Naive thymus-derived CD4-positive, alpha-beta T cell (primary cell): ENCODE measurements around the gene RALGPS1. TPM values are rescaled to one million over a fixed set of nuclear protein-coding genes. Genes with fewer than 3 reads are reported as not detected.

Experiments
- ATAC-seq: fragments of 150-1000 bp; cut with Tn5 transposase; 2 replicates; pipeline ENCODE4 v1.10.0; 2021; ENCODE audit warnings: mild to moderate bottlenecking, moderate library complexity
- CTCF ChIA-PET: fragments of 350-600 bp; sonication (Branson Sonifier 250); formaldehyde crosslinking; loops from one replicate; lab custom pipeline; 2021; ENCODE audit warnings: antibody characterized with exemption; lab: Charles Lee
- POLR2A ChIA-PET: fragments of 350-600 bp; sonication (Branson Sonifier 250); formaldehyde crosslinking; loops from one replicate; lab custom pipeline; 2021; ENCODE audit warnings: antibody characterized with exemption, inconsistent platforms; lab: Charles Lee
- DNase-seq, 9 donors: peaks; one replicate each; pipeline versions ENCODE4 v3.0.0 to v3.0.0-alpha.2; 2020 to 2022; ENCODE audit warnings: mixed read lengths in 1 of 9
- H3K27ac ChIP-seq: one replicate; pipeline ENCODE4 v1.7.0; 2013; ENCODE audit warnings: mild to moderate bottlenecking, low read depth, low read length, moderate library complexity
- H3K27me3 ChIP-seq, 2 donors: one replicate each; pipeline ENCODE4 v1.7.0; 2013; ENCODE audit warnings: low read length in 2 of 2, mild to moderate bottlenecking in 2 of 2, moderate library complexity in 2 of 2; ENCODE audit not compliant: control insufficient read depth in 2 of 2, insufficient read depth in 2 of 2
- H3K36me3 ChIP-seq, 3 experiments: 1 replicate in 2 of 3; 2 replicates in 1 of 3; pipeline ENCODE4 v1.7.0; 2013; ENCODE audit warnings: low read length in 3 of 3, mild to moderate bottlenecking in 3 of 3, moderate library complexity in 1 of 3; ENCODE audit not compliant: insufficient read depth in 3 of 3, control insufficient read depth in 2 of 3
- H3K4me1 ChIP-seq, 2 donors: one replicate each; pipeline ENCODE4 v1.7.0; 2013; ENCODE audit warnings: low read length in 2 of 2, mild to moderate bottlenecking in 2 of 2, moderate library complexity in 1 of 2; ENCODE audit not compliant: control insufficient read depth in 2 of 2, insufficient read depth in 2 of 2
- H3K4me3 ChIP-seq: 2 replicates; pipeline ENCODE4 v1.7.0; 2013; ENCODE audit warnings: mild to moderate bottlenecking, low read length
- H3K9me3 ChIP-seq, 3 experiments: 1 replicate in 2 of 3; 2 replicates in 1 of 3; pipeline ENCODE4 v1.7.0; 2013; ENCODE audit warnings: low read length in 3 of 3; ENCODE audit not compliant: control insufficient read depth in 2 of 3
- H3K27ac Mint-ChIP-seq, 9 donors: one replicate each; pipeline ENCODE4 v1.8.0; 2020 to 2022; ENCODE audit warnings: mixed read lengths in 9 of 9, mild to moderate bottlenecking in 8 of 9, moderate library complexity in 5 of 9, inconsistent platforms in 2 of 9
- H3K27me3 Mint-ChIP-seq, 5 donors: one replicate each; pipeline ENCODE4 v1.8.0; 2021 to 2022; ENCODE audit warnings: mixed read lengths in 5 of 5, mild to moderate bottlenecking in 1 of 5
- H3K36me3 Mint-ChIP-seq, 5 donors: one replicate each; pipeline ENCODE4 v1.8.0; 2020 to 2022; ENCODE audit warnings: mixed read lengths in 5 of 5, mild to moderate bottlenecking in 3 of 5, inconsistent platforms in 1 of 5
- H3K4me1 Mint-ChIP-seq, 7 donors: one replicate each; pipeline ENCODE4 v1.8.0; 2020 to 2022; ENCODE audit warnings: mixed read lengths in 7 of 7, mild to moderate bottlenecking in 3 of 7, inconsistent platforms in 1 of 7
- H3K4me3 Mint-ChIP-seq, 10 donors: one replicate each; pipeline ENCODE4 v1.8.0; 2020 to 2022; ENCODE audit warnings: mild to moderate bottlenecking in 10 of 10, mixed read lengths in 10 of 10, moderate library complexity in 6 of 10, inconsistent platforms in 2 of 10
- H3K9me3 Mint-ChIP-seq, 11 donors: one replicate each; pipeline ENCODE4 v1.8.0; 2020 to 2022; ENCODE audit warnings: mixed read lengths in 11 of 11, mild to moderate bottlenecking in 4 of 11, inconsistent platforms in 1 of 11, moderate library complexity in 1 of 11
- intact Hi-C, 2 donors: fragments of 100-400 bp; cut with micrococcal nuclease; formaldehyde crosslinking; loops; one replicate each; pipeline ENCODE4 v1.15.1; 2023
- polyA plus RNA-seq, 2 donors: library from polyadenylated mRNA; unstranded; fragments of 300-500 nt; fragmentation: Illumina TruSeq; gene quantifications; one replicate each; pipeline ENCODE4 v1.2.3, GENCODE V29; 2021
- total RNA-seq, 6 experiments: library from RNA in 5 of 6; stranded (reverse) in 5 of 6; gene quantifications; 1 replicate in 5 of 6; 2 replicates in 1 of 6; pipeline ENCODE4 v1.2.3 and lab custom pipeline; 2021 to 2026

RALGPS1 gene
- total and polyA plus RNA-seq, 7 experiments from 2014 or later = 1.0 to 8.3 (median 4.1) TPM

DNA sequence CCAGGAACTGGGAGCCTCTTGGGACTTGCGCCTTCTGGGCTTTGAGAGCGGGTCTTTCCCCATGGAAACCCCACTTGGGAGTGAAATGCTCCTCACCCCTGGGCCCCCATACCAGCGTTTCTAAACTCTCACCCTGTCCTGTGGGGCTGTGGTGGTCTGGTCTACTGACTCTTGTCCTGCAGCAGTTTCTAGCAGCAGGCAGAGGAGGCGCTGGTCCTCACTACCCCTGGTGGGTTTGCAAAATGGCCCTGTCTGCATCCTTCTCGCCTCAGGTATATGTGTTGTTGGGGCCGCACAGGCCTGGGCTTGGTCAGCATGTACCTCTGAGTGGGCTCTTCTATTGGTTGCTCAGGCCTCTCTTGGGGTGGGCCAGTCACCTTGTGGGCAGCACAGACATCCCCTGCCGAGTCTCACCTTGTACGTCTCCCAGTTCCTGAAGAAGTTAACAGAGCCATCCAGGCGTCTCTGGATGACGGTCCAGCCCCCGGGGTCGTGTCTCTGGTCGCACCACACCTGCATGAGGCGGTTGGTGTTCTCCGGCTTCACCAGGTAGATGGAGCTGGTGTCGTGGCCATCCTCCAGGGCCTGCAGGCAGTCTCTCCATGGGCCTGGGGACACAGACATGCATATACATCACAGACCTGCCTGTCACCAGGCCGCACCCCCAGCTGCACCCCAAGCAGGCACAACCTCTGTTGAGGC is 178.9 kb downstream of the RALGPS1 start:
- intact Hi-C loops = loop anchor here in 1 of 2 donors (5.0 kb wide), 1 partner anchor 501 kb away; no protein-coding TSS in a partner anchor
- no peaks in the 10 kb centered on the region for H3K27me3 ChIP-seq
- no peak for ATAC-seq
- Mint-ChIP-seq H3K27me3 (peaks cover 0 to 8% (median 4%) of the 10 kb centered on the region in 5 donors), H3K27ac (no peak overlapping the region), H3K36me3 (peaks cover 0 to 2% (median 0%) of the 10 kb centered on the region in 5 donors), H3K4me1 (no peaks in the 10 kb centered on the region), H3K4me3 (no peak overlapping the region), H3K9me3 (no peaks in the 10 kb centered on the region)
- H3K4me1 ChIP-seq = no peaks in the 10 kb centered on the region
- H3K27ac ChIP-seq = no peak overlapping the region
- no peaks in the 10 kb centered on the region for H3K9me3 ChIP-seq
- POLR2A ChIA-PET = no interaction called here
- no peak overlapping the region for H3K4me3 ChIP-seq
- no peaks in the 10 kb centered on the region for H3K36me3 ChIP-seq
- DNase-seq = no peak
- CTCF ChIA-PET = no interaction called here

DNA sequence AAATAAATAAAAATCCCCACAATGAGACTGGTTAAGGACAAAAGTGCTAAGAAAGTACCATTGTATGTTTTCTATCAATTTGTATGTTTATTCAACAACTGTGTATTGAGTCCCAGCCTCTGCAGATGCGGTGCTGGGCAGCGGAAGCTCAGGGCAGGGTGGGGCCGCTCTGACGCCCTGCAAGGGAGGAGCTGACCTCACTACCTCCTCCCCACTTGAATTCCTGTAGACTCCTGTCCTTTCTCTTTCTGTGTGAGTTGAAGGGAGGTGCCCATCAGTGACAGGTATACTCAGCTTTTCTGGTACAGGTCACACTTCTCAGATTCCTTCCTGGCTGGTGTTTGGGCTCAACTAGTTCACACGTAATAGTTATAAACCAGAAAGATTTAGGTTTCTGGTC is 180.8 kb downstream of the RALGPS1 start:
- H3K27me3 Mint-ChIP-seq = peaks cover 0 to 6% (median 0%) of the 10 kb centered on the region in 5 donors
- intact Hi-C loops = no loop called here
- H3K9me3 Mint-ChIP-seq = no peaks in the 10 kb centered on the region
- H3K36me3 Mint-ChIP-seq = no peaks in the 10 kb centered on the region
- no peak overlapping the region for H3K27ac ChIP-seq
- no peaks in the 10 kb centered on the region for H3K4me1 Mint-ChIP-seq
- ATAC-seq (no peak), DNase-seq (no peak)
- CTCF ChIA-PET = no interaction called here
- POLR2A ChIA-PET = no interaction called here
- H3K4me1 ChIP-seq = no peaks in the 10 kb centered on the region
- no peaks in the 10 kb centered on the region for H3K36me3 ChIP-seq
- H3K4me3 Mint-ChIP-seq = no peak overlapping the region
- H3K4me3 ChIP-seq = no peak overlapping the region
- no peaks in the 10 kb centered on the region for H3K27me3 ChIP-seq
- H3K9me3 ChIP-seq = no peaks in the 10 kb centered on the region
- H3K27ac Mint-ChIP-seq = no peak overlapping the region

DNA sequence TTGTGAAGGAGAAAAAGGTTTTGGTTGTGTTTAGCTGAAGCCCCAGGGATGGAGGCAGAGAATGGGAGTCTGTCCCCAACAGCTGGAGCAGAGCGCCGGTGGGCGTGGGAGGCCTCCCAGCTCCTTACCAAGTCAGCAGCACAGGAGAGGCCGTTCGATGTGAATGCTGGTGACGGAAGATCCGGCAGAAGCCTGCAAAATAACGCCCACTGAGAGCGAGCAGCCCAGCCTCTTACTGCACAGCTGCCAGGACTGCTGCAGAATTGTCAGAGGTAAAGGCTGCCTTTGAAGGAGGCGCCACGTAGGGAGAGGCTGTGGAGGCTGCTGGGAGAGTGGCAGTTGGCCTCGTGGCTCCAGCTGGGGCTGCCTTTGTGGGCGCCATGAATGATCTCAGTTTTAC is 181.6 kb downstream of the RALGPS1 start:
- DNase-seq (no peak), ATAC-seq (no peak)
- Histone ChIP-seq H3K4me1 (no peaks in the 10 kb centered on the region), H3K36me3 (no peaks in the 10 kb centered on the region), H3K27ac (no peak overlapping the region), H3K4me3 (no peak overlapping the region), H3K27me3 (no peaks in the 10 kb centered on the region), H3K9me3 (no peaks in the 10 kb centered on the region)
- Mint-ChIP-seq H3K4me3 (no peak overlapping the region), H3K27ac (no peak overlapping the region), H3K4me1 (no peaks in the 10 kb centered on the region), H3K9me3 (no peaks in the 10 kb centered on the region), H3K27me3 (peaks cover 0 to 6% (median 0%) of the 10 kb centered on the region in 5 donors), H3K36me3 (no peaks in the 10 kb centered on the region)
- ChIA-PET POLR2A (no interaction called here), CTCF (no interaction called here)
- intact Hi-C loops = no loop called here

DNA sequence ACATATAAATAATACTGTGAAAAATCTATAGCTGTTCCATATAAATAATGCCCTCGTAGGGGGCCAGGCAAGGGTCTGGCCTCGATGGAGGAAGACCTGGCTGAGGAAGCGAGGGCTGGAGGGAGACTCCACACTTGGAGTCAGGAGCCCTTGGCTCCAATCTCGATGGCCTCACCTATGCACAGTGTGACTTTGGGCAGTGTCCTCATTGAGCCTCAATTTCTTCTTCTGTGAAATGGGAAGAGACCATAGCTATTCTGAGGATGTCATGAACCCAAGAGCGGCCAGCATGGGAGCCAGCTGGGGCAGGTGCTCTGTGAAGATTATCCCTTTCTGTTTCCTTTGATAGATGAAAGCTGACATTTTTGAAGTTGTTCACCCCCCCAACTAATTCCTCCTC is 183.1 kb downstream of the RALGPS1 start:
- no peaks in the 10 kb centered on the region for H3K27me3 ChIP-seq
- ChIA-PET POLR2A (no interaction called here), CTCF (no interaction called here)
- H3K4me1 ChIP-seq = no peaks in the 10 kb centered on the region
- no peak overlapping the region for H3K27ac ChIP-seq
- Mint-ChIP-seq H3K4me3 (no peak overlapping the region), H3K36me3 (no peaks in the 10 kb centered on the region), H3K27ac (peak overlapping the region in 1 of 9 donors; percentile 7), H3K4me1 (peaks cover 0 to 2% (median 0%) of the 10 kb centered on the region in 7 donors), H3K9me3 (no peaks in the 10 kb centered on the region), H3K27me3 (peaks cover 0 to 4% (median 0%) of the 10 kb centered on the region in 5 donors)
- no peak overlapping the region for H3K4me3 ChIP-seq
- intact Hi-C loops = no loop called here
- no peaks in the 10 kb centered on the region for H3K36me3 ChIP-seq
- ATAC-seq = no peak
- no peaks in the 10 kb centered on the region for H3K9me3 ChIP-seq
- DNase-seq = no peak

DNA sequence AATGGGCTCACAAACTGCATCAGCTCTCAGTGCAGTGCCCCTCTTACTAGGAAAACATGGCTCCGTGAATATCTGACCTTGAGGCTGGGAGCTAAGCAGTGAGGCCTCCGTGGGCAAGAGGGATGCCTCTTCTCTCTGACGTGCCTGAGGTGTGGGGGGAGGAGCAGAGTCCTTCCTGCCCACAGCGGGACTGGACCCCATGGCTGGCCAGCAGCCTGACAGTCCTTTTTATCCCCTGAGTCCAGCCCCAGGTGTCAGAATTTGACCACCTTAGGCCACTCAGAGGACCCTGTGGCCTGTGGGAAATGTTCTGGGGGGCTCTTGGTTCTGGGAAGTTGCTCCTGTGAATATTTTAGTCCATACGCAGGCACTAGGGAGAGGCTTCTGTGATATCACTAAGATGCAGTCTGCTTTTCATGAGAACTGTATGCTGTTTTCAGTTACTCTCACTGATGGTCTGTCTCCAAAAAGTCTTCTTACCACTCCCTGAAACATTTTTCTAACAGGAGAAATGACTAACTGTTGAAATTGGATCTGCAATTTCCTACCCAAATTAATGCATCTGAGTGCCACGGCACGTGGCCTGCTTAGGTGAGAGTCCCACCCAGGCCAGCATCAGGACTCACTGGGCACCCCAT is 184.5 kb downstream of the RALGPS1 start:
- Mint-ChIP-seq H3K4me3 (no peak overlapping the region), H3K27ac (no peak overlapping the region), H3K27me3 (peaks cover 0 to 5% (median 0%) of the 10 kb centered on the region in 5 donors), H3K36me3 (no peaks in the 10 kb centered on the region), H3K4me1 (peaks cover 0 to 2% (median 0%) of the 10 kb centered on the region in 7 donors), H3K9me3 (no peaks in the 10 kb centered on the region)
- CTCF ChIA-PET = no interaction called here
- H3K9me3 ChIP-seq = no peaks in the 10 kb centered on the region
- ATAC-seq = no peak
- no peak for DNase-seq
- H3K4me1 ChIP-seq = no peaks in the 10 kb centered on the region
- H3K4me3 ChIP-seq = no peak overlapping the region
- intact Hi-C loops = no loop called here
- POLR2A ChIA-PET = no interaction called here
- no peaks in the 10 kb centered on the region for H3K27me3 ChIP-seq
- no peak overlapping the region for H3K27ac ChIP-seq
- H3K36me3 ChIP-seq = no peaks in the 10 kb centered on the region

DNA sequence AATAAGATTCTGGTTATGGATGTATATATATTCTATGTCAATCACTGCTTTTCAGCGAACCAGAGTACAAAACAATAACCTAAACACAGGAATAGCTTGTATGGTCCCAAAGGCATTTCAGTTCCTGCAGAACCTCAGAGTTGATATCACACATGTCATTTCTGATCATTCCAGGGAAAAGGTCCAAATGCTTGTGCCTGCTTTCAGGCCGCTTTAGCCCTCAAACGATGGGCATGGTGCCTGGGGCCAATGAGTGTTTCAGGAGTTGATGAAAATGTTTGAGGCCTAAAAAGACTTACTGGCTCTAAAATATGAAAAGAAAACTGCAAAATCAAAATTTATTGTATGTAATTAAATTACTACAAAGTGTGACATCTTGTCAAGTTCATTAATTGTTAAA is 185.1 kb downstream of the RALGPS1 start:
- H3K9me3 Mint-ChIP-seq = no peaks in the 10 kb centered on the region
- Histone ChIP-seq H3K4me1 (no peaks in the 10 kb centered on the region), H3K9me3 (no peaks in the 10 kb centered on the region), H3K4me3 (no peak overlapping the region), H3K27ac (no peak overlapping the region), H3K27me3 (no peaks in the 10 kb centered on the region), H3K36me3 (no peaks in the 10 kb centered on the region)
- ATAC-seq (no peak), DNase-seq (no peak)
- intact Hi-C loops = no loop called here
- peaks cover 0 to 2% (median 0%) of the 10 kb centered on the region in 7 donors for H3K4me1 Mint-ChIP-seq
- H3K27me3 Mint-ChIP-seq = peaks cover 0 to 5% (median 0%) of the 10 kb centered on the region in 5 donors
- POLR2A ChIA-PET = no interaction called here
- CTCF ChIA-PET = no interaction called here
- H3K4me3 Mint-ChIP-seq = no peak overlapping the region
- H3K36me3 Mint-ChIP-seq = no peaks in the 10 kb centered on the region
- H3K27ac Mint-ChIP-seq = no peak overlapping the region

DNA sequence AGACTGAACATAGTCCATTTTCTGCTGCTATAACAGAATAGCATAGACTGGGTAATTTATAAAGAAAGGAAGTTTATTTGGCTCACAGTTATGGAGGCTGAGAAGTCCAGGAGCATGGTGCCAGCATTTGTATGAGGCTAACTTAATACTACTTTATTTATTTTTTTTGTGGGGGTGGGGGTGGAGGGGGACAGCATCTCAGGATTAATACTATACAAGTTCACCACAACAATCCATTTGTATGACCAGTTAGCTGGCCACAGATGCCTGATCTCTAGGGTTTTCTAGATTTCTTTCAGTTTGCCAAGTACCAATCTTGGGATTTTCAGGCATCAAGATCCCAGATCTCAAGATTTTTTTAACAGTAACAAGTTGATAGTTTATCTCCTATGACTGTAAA is 187.6 kb downstream of the RALGPS1 start:
- H3K27me3 Mint-ChIP-seq = peaks cover 0 to 23% (median 0%) of the 10 kb centered on the region in 5 donors
- H3K36me3 Mint-ChIP-seq = no peaks in the 10 kb centered on the region
- H3K4me1 ChIP-seq = no peaks in the 10 kb centered on the region
- H3K4me1 Mint-ChIP-seq = peaks cover 0 to 2% (median 0%) of the 10 kb centered on the region in 7 donors
- ChIA-PET CTCF (interaction anchor here (0.7 kb wide), 1 partner anchor 95 kb away, joined by 3 read pairs; no protein-coding TSS in a partner anchor), POLR2A (no interaction called here)
- DNase-seq = no peak
- H3K27ac Mint-ChIP-seq = no peak overlapping the region
- H3K36me3 ChIP-seq = no peaks in the 10 kb centered on the region
- H3K9me3 Mint-ChIP-seq = no peaks in the 10 kb centered on the region
- no peak overlapping the region for H3K27ac ChIP-seq
- no peak overlapping the region for H3K4me3 ChIP-seq
- H3K9me3 ChIP-seq = no peaks in the 10 kb centered on the region
- intact Hi-C loops = no loop called here
- H3K4me3 Mint-ChIP-seq = no peak overlapping the region
- no peak for ATAC-seq
- no peaks in the 10 kb centered on the region for H3K27me3 ChIP-seq
